Skin epidermis (tissue), 12 donors: Measurements from ENCODE around the gene PDE3A.

ENCODE experiments used
- H3K27ac ChIP-seq, 21 experiments: fragments of 200-600 bp; sonication (generic) in 11 of 21; one replicate each; pipeline ENCODE4 v1.5.0; 2020; ENCODE audit warnings: mild to moderate bottlenecking in 3 of 21, inconsistent platforms in 2 of 21, moderate library complexity in 2 of 21
- H3K4me3 ChIP-seq, 7 experiments: fragments of 200-600 bp; sonication (generic) in 2 of 7; one replicate each; pipeline ENCODE4 v1.5.0; 2020; ENCODE audit warnings: inconsistent platforms in 2 of 7, mild to moderate bottlenecking in 2 of 7, moderate library complexity in 1 of 7

Gene PDE3A

DNA sequence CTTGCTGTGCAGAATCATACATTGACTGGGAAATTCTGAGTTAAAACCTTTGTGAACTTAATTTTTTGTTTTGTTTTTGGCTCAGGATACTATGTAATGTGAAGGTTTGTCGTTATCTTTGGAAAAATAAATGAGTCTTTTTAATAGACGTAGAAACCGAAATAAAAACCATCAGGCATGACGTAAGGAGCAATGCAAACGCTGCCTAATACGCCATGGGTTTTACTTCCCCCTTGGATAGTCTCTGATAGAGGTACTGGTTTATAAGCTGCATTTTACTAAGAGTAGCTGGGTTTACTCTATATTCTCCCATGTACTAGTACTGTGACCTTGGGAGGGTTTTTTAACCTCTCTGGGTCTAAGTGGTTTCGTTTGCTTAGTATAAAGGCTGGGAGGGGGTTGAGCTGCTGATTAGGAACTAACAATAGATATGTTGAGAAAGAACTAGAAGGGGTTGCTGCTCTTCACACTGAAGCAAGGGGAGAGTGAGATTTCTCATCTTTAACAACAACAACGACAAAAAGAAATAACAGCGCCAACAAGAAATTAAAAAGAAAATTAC lies 260.0 kb downstream of the PDE3A start:
- Histone ChIP-seq H3K4me3 (no peak overlapping the region), H3K27ac (no peak overlapping the region)

DNA sequence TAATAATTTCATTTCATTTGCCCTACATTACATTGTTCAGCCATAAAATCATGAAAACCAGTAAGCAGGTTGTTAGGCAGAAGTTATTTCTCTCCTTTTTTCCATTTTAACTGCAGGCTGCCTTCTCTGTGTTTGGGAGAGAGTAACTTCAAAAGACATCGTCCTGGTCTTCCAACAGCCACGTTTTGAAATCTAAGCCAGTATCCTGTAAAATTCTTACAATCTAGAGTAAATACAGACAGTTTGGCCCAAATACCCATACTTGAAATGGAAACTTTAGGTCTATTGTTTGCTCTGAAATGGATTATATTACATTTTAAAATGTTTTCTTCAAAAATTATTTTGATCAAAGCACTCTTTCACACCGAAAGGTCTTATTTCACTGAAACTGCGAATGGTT lies 260.7 kb downstream of the PDE3A start:
- H3K27ac ChIP-seq: no peak overlapping the region

DNA sequence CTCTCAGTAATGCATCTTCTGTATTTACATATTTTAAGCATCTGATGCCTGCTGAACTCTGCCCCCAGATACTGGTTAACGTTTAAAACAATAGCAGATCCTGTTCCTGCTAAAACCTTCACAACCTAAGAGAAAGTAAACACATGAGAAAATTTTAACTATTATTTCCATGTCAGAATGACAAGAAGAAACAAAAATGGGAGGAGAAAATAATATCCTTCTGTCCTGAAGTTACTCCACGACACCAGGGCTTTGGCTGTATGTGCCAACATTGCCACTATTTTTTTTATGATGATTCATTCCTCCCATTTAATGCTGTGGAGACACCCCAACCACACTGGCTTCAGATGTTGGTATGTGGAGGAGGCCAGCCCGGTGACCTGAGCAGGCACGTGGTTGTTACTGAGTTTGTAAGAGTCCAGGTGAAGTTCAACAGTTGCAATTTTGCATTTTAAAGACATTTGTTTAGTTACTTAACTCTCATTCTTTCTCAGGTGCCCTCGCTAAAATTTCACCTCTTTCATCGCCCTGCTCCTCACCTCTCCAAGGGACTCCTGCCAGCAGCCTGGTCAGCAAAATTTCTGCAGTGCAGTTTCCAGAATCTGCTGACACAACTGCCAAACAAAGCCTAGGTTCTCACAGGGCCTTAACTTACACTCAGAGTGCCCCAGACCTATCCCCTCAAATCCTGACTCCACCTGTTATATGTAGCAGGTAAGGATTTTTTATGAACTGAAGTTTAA lies 261.2 kb downstream of the PDE3A start:
- Histone ChIP-seq H3K4me3 (no peak overlapping the region), H3K27ac (no peak overlapping the region)

More for the DNA sequence above, 260.7 kb downstream of the PDE3A start:
- H3K4me3 ChIP-seq: no peak overlapping the region

DNA sequence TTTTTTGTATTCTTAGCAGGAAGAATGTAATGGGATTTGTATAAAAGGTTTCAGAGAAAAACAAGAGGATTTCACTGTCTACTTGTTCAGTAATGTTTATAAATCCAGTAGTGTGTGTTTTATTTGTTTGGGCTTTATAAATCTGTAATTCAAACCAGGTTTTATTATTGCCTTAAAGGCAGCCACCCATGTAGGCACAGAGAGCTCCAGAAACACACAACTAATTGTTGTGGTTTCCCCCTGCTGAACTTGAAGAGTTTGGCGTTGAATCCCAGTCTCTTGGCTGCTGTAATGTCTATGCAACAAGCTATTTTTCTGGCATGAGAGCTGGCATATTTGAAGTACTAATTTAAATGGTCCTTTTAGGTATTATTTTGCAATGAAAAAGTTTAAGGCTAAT lies 263.4 kb downstream of the PDE3A start:
- no peak overlapping the region for H3K27ac ChIP-seq
- H3K4me3 ChIP-seq: no peak overlapping the region

DNA sequence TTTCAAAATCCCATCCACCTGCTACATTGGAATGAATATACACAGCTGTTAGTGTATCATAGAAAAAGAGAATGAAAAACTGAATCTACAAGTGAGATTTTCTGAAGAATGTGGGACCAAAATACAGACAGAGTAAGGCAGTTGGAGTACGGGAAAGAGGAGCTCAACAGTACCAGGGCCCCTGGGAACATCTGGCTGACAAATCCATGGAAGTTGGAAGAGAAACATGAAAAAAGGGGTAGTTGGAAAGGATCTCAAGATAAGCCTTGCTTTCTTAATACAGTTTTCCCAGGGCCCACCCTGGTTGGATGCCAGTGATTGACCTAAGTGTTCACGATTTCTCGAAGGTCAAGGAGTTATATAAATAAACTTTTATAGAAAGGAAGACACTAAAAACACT lies 272.8 kb downstream of the PDE3A start:
- Histone ChIP-seq H3K4me3 (no peak overlapping the region), H3K27ac (no peak overlapping the region)

DNA sequence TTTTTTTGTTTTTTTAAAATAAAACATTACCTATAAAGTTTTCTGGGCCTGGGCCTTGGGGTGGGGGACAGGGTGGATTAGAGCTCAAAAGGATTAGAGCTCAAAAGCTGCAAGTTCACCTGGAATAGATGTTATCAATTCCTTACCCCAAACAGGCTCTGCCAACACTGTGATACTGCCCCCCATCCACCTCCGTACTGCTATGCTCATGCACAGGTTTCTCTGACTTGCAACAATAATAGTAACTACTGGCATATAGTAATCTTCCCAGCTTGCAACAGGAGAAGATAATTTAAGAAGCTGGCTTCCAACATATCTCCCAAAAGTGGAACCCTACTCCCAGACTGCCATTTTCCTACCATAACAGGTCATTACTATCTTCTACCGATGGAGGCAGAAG lies 275.5 kb downstream of the PDE3A start:
- no peak overlapping the region for H3K4me3 ChIP-seq
- no peak overlapping the region for H3K27ac ChIP-seq

DNA sequence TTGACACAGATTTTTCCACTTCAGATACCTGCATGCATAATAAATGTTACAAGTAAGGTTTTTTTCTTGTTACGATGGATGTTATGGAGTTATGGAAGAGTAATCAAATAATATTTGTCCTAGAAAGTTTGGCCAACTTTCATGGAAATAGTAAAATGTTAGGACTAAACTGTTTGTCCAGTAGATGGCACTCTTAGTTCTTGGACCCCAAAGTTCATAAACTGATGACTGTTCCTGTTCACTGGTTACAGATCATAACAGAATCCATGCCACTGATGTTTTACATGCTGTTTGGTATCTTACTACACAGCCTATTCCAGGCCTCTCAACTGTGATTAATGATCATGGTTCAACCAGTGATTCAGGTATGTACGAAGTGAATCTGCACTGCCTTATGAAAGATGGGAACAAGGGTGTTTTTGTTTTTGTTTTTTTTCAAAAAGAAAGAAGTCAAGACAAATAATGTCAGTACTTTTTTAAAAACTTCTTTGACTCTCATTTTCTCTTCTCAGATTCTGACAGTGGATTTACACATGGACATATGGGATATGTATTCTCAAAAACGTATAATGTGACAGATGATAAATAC lies 278.0 kb downstream of the PDE3A start:
- Histone ChIP-seq H3K4me3 (no peak overlapping the region), H3K27ac (no peak overlapping the region)

DNA sequence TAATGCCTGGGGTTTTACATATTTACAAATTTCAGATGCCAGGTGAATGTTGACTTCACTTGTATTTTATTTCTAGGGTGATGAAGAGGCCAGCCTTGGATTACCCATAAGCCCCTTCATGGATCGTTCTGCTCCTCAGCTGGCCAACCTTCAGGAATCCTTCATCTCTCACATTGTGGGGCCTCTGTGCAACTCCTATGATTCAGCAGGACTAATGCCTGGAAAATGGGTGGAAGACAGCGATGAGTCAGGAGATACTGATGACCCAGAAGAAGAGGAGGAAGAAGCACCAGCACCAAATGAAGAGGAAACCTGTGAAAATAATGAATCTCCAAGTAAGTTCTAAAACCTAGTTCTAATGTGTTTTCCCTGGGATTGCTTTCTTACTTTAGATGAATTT lies 285.5 kb downstream of the PDE3A start:
- H3K27ac ChIP-seq: no peak overlapping the region
- no peak overlapping the region for H3K4me3 ChIP-seq

DNA sequence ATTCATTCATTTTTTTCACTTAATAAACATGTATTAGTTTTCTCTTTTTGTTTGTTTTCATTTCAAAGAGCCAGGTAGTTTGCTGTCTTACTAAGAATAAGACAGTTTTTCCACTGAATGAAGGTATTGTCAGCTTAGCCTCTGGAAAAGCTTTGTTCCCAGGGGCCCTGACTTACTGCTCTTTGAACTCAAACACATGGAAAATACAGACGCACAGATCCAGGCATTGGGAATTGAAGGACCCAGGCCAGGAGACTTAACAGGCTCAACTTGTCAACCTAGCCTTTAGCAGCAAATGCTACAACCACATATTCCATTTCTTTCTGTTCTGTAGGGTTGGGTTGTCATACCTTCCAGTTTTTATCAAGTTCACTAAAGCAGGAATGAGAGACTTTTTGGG lies 288.3 kb downstream of the PDE3A start:
- Histone ChIP-seq H3K4me3 (no peak overlapping the region), H3K27ac (no peak overlapping the region)

DNA sequence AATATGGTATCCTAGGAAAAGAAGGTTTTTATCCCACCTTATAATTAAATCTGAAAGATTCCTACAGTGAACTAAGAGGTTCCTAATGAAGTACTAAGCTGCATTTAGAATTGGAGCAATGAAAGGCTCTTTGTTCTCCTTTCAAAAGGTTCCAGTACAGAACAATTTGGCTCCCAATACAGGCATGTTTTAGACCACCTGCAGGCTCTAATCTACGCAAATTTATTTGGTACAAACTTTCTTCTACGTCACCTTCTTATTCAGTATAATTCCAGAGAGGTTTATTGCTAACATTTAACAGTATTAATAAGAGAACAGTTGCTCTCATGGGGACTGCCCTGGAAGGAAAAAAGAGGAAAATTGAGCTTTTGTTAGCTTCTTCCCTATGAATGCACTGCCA lies 289.2 kb downstream of the PDE3A start:
- H3K4me3 ChIP-seq: no peak overlapping the region

DNA sequence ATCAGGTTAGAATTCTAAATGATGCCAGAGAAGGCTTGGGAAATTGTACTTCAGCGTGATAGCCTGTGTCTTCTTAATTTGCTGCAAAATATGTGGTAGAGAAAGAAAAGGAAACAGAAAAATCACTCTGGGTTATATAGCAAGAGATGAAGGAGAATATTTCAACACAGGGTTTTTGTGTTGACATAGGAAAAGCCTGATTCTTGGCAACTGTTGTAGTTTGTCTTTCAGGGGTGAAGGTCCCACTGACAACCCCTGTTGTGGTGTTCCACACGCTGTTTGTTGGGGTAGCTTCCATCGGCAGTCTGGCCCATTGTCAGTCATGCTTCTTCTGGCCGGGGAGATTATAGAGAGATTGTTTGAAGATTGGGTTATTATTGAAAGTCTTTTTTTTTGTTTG lies 313.0 kb downstream of the PDE3A start:
- no peak overlapping the region for H3K27ac ChIP-seq
- H3K4me3 ChIP-seq: no peak overlapping the region

More for the DNA sequence above, 289.2 kb downstream of the PDE3A start:
- H3K27ac ChIP-seq: no peak overlapping the region

DNA sequence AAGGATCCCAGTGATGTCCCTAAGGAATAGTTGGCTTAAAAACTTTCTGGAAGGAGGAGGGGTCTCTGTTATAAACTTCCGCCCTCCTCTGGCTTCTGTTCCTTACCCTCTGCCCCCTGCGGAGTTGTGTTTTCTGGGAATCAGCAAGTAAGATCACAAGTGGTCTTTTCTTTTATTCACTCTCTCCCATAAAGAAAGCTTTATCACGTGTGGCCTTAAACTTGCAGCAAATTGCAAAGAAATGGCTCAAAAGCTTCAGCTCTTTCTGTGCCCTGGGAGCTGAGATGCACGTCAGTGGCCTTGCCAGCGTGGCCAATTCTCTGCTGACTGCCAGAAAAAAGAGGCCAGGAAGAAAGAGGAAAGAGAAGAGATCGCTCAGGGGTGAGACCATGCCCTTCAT lies 326.9 kb downstream of the PDE3A start, which contains the start of gene SLCO1C1:
TSS of gene SLCO1C1 (plus strand) at position 101 of the 400 bp plus-strand sequence. CDS start 4,245 bp downstream, outside the sequence.
- Histone ChIP-seq H3K27ac (peak within 1 kb of the TSS in 2 of 21 experiments; percentile 2 to 19), H3K4me3 (no peak within 1 kb of the TSS)

DNA sequence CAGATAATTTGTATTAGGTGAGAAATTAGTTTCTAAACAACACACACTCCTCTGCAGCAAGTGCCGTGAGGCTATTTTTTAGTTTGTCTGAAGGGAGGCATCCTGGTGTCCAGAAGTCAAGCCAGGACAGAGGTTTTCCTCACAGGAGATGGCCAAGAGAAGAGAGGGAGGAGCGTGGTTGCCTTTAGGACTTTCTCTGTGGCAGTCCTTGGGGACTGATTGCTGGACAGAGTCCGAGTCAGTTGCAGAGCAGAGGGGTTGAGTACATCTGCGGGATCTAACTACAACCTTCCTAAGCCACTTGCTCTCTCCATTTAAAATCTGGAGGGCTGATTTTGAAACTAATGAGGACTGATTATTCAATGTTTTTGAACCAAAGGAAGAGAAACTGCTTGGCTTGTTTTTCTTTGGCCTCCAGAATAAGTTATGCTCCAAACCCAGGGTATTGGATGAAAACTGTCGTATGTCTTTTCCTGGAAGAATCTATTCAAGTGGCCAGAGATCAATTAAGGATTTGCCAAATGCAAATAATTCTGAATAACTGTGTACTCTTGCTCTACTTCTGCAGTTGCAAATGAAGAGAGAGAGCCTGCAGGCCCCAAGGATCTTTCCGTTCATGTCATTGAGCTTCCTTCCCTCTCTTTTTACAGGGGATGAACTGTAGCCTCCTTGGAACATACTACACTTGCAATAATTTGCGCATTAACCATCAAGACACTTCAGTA lies 328.0 kb downstream of the PDE3A start:
- no peak overlapping the region for H3K4me3 ChIP-seq
- H3K27ac ChIP-seq: no peak overlapping the region

DNA sequence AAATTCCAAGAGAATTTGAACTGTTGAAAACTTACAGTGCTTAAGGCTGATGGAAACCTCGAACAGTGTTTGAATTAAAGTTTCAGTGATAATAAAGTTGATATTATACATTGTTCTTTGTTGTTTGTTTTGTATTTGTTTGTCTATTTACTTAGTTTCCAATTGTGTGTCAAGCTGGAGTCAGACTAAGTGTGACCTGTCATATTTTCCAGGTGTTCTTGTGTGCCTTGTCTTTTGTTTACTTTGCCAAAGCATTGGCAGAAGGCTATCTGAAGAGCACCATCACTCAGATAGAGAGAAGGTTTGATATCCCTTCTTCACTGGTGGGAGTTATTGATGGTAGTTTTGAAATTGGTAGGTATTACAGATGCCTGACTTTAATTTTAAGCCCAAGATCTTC lies 332.8 kb downstream of the PDE3A start:
- Histone ChIP-seq H3K27ac (no peak overlapping the region), H3K4me3 (no peak overlapping the region)

DNA sequence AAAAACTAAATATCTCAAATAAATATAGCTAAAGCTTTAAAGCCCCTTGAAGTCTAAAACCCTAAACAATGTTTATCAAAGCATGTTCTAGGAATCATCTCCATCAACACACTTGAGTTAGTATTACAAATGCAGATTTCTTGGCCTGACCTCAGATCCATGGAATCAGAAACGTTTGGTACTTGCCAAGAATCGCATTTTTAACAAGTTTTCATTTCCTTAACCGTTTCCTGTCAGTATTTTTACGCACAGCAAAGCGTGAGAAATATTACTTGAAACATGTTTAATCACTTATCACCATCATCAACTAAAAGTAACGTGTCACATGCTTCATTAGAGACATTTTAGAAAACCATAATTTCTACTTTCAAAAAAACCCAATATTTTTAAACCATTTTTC lies 336.5 kb downstream of the PDE3A start:
- no peak overlapping the region for H3K4me3 ChIP-seq
- no peak overlapping the region for H3K27ac ChIP-seq

DNA sequence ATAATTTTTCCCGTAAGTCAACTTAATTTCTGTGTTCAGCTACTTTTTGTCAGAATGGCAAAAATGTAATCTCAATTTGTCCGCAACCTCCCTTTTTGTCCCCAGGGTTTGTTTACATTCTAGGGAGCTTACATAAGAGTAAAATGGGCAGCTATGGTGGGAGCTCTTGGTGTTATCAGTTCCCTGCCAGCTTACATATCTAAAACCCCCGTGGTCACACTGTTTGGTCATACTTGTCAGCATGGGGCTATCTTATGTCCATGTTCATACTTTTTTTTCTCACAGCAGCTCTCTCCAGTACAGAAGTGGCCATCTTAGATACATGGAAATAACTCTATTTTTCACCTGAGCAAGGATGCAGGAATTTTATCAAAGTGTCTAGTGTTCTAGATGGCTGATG lies 343.5 kb downstream of the PDE3A start:
- no peak overlapping the region for H3K4me3 ChIP-seq

DNA sequence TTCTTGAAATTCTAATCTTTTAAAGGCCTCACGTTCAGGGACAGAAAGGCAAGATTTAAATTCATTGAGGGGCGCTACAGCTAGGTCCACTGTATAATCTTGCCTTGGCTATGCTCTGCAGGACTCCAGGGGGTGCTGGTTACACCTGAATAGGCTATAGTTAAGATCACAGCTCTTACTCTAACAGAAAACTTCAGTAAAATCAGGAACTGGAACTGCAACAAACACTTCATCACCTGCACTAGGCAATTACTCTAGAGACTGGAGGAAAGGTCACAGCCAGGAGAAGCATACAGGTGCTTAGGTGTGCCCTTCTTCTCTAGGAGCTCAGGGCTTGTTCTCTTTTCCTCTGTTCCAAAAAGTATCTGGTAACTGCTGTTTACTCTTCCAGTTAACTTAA lies 347.7 kb downstream of the PDE3A start:
- Histone ChIP-seq H3K4me3 (no peak overlapping the region), H3K27ac (no peak overlapping the region)

More for the DNA sequence above, 343.5 kb downstream of the PDE3A start:
- no peak overlapping the region for H3K27ac ChIP-seq

DNA sequence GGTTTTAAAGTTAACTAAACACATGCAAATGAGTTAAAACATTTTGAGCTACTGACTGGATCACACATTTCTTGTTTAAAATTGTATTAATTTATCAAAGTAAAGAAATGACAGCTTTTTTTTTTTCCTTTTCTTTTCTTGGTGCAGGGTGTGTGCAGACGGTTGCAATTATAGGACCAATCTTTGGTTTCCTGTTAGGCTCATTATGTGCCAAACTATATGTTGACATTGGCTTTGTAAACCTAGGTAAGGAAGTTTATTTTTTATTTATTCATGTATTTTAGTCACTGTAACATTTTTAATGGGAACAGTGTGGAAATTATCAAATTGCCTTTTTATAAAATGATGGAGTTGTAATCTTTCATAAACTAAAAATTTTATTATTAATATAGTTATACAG lies 348.6 kb downstream of the PDE3A start:
- no peak overlapping the region for H3K27ac ChIP-seq
- no peak overlapping the region for H3K4me3 ChIP-seq

DNA sequence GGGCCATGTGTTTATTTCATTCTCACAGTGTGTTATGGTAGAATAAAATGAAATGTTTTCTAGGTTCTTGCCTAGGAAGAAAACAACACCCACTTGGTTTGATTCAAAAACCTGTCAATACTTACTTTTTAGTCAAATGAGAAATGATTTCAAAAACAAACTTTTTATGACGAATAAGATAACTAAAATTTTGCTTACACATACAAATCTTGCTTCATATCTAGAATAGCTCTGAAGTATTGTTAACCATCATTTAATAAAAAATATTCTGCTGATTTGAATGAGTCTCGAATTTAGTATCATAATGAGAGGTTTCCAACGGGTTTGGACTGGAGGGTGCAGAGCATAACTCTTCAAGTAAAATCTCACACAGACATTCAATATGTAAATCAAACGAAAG lies 350.0 kb downstream of the PDE3A start:
- no peak overlapping the region for H3K27ac ChIP-seq
- H3K4me3 ChIP-seq: no peak overlapping the region

DNA sequence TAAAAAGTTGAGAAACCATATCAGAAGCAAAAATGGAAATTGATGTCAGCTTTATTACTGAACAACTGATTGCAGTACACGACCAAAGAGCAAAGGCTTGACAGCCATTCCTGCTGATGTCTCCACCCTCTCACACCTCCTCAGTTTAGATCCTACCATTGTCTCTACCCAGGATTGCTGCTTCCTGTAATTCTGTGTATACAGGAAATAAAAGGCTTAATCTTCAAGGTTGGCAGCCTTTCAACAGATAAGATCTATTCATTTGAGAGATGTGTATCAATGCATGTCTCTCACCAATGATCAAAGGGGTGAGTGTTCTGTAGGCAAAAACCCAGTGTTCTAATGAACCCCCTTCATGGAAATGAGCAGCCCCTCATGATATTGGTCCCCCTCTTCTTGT lies 353.8 kb downstream of the PDE3A start:
- no peak overlapping the region for H3K4me3 ChIP-seq
- H3K27ac ChIP-seq: no peak overlapping the region

DNA sequence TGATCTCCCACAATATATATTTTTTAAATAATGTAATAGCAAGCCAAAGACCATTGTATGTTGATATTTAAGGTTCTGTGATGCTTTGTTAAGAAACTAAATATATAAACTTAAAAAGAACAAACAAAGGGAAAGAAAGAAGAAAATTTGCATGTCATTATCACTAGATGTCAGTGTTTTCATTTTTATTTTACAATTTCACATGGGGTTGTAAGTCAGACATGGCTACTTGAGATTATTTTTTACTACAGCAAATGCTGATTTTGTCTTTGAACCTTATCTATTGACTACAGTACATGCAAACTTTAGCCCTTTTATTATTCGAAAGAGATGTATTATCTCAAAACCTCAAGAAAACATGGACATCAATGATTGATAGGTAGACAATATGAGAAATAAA lies 362.9 kb downstream of the PDE3A start:
- Histone ChIP-seq H3K4me3 (no peak overlapping the region), H3K27ac (no peak overlapping the region)
